GM21717 (cell line): ENCODE data around the gene TPM4.
"Not testable (repeated sequence)": the region's sequence is repeated elsewhere in the genome, so short reads cannot be mapped to it uniquely, and the experiment has no call there.

ENCODE experiments used
- ATAC-seq: cut with Tn5 transposase; IDR thresholded peaks from one replicate; pipeline ENCODE4 v1.9.1; 2021; ENCODE audit warnings: mild to moderate bottlenecking, moderate library complexity; ENCODE audit not compliant: unreplicated experiment

TPM4 gene

DNA sequence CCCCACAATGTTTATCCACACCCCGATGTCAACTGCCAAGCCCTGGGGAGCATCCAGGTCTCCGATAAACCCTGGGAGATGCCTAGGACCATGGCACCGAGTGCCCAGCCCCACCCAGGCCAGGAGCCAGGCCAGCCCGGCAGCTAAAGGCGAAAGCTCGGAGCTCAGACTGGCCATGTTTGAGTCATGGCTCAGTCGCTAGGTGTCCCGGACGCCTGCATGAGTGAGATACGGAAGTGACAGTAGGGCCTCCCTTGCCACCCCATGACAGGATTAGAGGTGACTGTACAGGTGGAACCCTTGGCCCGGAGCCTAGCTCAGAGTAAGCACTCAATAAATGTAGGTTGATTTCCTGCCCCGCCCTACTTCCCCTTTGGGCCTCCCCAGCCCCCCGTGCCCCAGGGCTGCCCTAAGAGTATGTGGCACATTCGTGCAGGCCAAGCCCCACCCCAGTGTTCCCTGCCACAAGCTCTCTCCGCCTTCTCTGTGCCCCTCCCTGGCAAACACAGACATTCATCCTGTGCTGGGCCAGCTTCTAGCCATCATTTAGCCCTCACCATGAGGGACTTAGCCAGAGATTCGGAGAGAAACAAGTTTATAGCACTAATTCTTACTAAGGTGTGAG is 5.8 kb upstream of the TPM4 start:
- no peak for ATAC-seq

DNA sequence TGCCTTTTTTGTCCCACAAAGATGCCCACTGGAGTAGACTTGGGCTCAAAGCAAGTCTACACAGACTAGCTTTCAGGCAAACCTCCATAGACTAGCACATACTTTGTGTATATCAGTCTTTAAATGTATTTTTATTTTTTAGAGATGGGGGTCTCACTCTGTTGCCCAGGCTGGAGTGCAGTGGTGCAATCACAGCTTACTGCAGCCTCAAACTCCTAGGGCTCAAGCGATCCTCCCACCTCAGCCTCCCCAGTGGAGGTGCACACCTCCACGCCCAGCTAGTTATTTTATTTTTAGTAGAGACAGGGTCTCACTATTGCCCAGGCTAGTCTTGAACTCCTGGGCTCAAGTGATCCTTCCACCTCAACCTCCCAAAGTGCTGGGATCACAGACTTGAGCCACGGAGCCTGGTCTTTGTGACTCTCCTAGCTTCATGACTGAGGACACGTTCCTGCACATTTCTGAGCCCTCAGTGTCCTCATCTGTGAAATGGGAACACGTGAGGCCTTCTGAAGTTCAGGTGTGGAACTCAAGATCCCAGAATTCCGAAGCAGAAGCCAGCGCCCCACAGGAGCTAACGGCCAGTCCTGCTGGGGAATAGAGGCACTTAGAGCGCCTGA is 5.1 kb upstream of the TPM4 start:
- ATAC-seq: no peak

DNA sequence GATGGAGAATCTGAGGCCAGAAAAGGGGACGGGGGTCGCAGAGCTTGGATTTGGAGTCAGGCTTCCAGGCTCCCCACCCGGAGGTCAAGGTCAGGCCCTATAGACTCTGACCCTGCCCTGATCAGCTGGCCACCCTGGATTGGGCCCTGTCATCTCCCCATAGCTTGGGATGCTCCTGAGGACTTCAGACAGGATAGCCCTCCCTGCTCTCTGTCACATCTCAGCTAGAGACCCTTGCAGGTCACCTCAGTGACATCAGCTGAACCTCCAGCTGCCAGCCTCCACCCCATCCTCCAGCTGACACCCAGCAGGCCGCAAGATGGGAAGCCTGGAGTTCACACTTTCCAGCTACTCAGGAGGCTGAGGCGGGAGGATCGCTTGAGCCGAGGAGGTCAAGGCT is 2.8 kb upstream of the TPM4 start:
- no peak for ATAC-seq

DNA sequence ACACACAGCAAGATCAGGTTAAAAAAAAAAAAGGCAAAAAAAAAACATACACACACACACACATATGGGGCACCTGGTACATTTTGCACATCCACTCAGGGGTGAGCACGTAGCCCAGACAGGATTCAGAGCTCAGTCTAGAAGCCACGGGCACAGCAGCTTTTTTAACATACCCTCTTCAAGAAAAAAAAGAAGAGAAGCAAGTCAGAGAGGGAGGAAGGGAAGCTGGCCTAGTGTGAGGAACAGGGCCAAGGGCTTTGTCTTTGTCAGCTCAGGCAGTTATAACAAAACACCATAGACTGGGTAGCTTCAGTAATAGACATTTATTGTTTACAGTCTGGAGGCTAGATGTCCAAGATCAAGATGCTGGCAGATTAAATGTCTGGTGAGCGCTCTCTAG is 2.3 kb upstream of the TPM4 start:
- no peak for ATAC-seq

DNA sequence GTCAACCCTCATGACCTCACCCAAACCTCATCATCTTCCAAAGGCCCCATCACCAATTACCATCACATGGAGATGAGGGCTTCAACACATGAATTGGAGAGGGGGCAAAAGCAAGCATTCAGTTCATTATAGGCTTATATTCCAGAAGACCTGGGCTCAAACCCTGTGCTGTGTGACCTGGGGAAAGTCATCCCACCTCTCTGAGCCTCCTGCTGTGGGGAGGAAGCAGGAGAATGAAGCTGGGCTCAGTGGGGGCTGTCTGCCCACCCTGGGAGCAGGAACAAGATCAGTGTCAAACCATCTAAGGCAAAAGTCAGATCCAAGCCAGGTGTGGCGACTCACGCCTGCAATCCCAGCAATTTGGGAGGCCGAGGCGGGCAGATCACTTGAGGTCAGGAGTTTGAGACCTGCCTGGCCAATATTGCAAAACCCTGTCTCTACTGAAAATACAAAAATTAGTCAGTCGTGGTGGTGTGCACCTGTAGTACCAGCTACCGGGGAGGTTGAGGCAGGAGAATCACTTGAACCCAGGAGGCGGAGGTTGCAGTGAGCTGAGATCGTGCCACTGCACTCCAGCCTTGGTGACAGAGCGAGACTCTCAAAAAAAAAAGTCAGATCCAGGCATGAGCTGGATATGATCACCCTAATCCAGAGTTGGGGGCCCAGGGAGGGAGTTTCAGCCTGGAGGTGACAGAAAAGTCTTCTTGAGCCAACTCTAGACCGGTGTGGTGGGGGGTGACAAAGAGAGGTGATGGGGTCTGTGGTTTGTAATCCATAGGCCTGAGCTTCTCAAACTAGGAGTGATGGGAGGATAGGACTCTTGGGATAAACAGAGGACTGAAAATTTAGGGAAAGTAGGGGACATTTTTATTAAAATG is 1.6 kb upstream of the TPM4 start:
- no peak for ATAC-seq

DNA sequence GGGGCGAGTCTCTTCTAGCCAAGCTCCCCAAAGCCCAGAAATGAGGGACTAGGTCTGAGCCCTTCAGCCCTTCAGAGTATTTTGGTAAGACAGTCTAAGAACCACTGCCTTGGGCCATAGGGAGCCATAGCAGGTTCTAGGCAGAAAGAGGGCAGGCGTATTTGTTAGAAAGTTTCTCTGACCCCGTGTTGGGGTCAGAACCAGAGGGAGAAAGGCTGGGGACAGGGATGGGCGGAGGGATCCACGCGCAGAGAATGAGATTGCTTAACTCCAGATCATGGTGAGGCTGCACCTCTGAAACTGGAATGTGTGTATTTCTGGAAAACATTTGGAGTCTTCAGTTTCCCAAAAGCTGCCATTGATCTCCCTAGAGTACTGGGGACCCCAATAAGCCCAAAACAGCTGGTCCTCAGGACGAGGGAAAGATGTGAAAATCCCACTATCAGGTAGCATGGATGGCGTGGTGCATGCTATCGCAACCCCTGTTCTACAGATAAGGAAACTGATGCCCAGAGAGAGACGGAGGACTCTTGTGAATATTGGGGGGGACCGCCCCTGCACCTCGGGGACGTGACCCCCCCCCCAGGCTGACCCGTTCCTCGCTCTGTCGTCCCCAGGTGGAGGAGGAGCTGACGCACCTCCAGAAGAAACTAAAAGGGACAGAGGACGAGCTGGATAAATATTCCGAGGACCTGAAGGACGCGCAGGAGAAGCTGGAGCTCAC is 703 bp upstream of the TPM4 start:
- no peak for ATAC-seq

GRCh38 chr19:16076958-16077611 is 790 bp downstream of the TPM4 start:
- no peak for ATAC-seq

DNA sequence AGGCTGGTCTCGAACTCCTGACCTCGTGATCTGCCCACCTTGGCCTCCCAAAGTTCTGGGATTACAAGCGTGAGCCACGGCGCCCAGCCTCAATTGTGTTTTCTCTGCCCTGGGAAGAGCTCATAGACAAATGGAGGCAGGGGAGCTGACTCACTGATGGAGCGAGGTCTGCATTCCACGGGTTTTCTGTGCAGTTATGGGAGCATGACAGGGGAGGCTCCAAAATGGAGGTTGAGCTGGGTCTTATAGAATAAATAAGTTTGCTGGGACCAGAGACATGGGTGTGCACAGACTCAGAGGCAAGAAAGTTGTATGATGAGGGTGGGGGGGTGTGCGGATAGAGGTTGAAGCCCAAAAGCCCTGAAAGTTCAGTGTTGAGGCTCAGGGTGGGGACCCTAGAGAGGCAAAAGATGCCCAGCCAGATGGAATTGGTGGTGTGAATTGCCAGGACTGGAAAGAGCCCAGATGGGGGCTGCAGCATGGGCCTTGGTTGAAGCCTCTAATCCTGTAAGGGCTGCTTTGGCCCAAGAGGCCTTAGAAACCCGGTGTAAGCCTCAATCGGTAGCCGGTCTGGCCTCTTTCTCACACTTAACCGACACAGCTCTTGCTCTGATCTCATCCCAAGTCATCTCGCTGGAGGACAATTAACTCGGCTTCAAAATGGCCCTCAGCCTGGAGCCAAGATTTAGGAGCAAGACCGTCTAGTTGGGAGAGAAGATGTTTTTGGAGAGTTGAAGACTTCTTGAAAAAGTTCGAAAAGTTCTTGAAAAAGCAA is 1.9 kb downstream of the TPM4 start:
- no peak for ATAC-seq

DNA sequence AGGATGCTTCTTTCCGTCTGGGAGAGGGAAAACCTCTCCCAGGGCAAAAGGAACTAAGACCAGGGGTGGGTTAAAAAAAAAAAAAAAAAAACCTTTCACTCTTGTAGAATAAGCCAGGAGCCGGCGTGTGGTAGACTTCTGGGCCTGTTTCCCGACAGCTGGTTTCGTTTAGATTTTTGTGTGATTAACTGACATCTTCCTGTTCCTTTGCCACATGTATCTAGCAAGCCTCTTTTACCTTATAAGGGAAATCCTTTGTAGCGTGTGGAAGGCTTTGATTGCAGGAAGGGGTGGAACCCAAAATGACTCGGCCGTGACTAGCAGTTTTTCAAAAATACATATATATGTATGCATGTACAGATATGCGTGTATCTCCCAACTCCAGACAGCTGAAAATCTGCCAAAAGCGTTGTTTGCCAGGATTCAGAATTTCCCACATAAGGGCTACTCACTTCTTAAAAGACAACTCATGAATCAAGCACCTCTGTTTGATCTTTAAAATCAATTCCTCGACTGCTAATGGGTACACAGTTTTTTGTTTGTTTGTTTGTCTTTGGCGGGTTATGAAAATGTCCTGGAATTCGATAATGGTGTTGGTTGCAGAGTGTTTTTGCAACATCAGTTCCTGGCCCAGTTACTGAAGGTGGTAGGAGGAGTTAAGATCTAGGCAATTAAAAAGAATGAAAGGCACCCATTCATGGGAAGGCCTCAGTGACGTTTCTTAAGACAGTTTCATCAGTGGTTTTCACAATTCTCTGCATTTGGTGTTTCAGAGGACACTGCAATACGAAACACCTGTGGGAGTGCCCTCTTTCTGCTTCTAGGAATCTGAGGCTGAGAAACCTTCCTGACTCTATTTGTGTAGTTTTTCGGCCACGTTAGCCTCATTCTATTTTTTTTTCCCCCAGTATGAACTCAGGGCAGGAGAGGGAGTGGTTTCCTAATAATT is 2.7 kb downstream of the TPM4 start:
- ATAC-seq: peak; percentile 43

DNA sequence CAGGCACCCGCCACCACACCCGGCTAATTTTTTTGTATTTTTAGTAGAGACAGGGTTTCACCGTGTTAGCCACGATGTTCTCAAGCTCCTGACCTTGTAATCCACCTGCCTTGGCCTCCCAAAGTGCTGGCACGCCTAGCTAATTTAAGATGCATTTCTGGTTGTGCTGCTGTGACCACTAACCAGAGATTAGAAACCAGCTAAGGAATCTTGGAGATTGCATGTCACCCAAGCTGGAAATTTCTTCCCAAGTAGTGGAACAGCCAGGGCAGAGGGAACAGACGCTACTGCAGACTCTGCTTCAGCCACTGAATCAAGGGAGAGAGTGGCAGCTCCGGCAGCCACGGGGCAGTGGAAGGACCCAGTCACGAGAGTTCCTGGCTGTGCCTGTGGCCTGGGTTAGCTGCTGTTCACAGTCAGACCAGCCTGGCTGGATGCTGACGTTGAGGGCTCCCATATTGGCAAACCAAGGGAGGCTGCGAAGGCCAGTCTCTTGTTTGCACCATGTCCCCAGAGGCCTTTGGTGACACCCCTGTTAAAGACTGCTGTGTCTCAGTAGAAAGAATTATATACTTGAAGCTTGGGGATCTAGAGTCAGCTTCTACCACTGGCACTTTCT is 7.9 kb downstream of the TPM4 start:
- ATAC-seq: no peak

GRCh38 chr19:16085115-16085514 is 8.8 kb downstream of the TPM4 start:
- ATAC-seq: no peak

- ATAC-seq: not testable (repeated sequence)
Observed at GRCh38 chr19:16087404-16087803, 11.1 kb downstream of the TPM4 start.

DNA sequence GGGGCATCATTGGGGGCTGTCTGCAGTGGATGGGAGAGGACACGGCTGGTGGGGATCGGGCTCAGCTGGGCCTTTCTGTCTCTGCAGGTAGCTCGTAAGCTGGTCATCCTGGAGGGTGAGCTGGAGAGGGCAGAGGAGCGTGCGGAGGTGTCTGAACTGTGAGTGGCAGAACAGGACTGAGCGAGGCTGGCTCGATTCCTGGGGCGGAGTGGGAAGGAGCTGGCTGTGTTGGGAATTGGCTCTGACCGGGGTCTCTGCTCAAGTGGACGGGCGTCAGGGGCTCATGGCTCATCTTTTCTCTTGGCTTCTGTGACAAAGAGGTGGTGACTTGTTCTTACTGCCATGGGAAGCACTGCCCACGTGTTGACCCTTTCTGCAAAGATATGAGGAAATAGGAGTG is 11.6 kb downstream of the TPM4 start:
- no peak for ATAC-seq

- ATAC-seq: no peak
Observed at GRCh38 chr19:16088351-16089009, 12.2 kb downstream of the TPM4 start.

DNA sequence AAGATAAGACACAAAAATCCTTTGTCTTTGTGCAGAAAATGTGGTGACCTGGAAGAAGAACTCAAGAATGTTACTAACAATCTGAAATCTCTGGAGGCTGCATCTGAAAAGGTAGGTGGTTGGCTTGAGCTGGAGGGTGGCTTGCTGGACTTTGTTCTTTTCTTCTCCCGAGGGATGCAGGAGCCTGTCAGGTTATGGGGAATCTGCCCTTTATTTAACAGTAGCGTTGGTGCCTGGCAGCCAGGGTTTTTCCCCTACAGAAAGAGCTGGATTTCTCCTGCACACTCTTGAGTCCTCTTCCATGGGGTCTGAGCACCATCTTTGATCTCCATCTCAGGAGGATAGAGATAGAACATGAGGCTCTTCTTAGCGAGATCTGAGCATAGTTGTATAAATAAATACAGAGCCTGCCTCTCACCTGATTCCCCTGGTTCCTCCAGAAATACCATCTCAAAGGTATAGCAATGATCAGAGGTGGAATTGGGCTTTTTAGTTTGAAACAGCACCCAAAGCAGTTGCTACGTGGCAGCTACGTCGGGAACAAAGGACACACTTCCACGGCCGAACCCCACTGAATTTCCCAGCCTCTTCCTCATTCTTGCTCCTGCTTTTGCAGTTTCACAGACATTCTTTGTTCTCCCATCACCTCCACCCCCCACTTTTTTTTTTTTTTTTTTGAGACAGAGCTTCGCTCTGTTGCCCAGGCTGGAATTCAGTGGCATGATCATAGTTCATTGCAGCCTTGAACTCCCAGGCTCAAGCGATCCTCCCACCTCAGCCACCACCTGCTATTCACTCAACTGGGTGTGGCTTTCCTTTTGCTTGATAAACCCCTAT is 12.9 kb downstream of the TPM4 start:
- ATAC-seq: no peak

- no peak for ATAC-seq
Observed at GRCh38 chr19:16091546-16092475, 15.5 kb downstream of the TPM4 start.
